Mesendoderm (in vitro differentiated cells): ENCODE results near the gene IL24.
A peak's percentile ranks its signal among the peaks of the same experiment; 100 is the strongest.

Experiments used
- DNase-seq: peaks from one replicate; pipeline ENCODE4 v3.0.0; 2013
- H2AK5ac ChIP-seq: 2 replicates; pipeline ENCODE4 v1.6.1; 2013; ENCODE audit warnings: low read length, inconsistent platforms
- H2BK120ac ChIP-seq: 2 replicates; pipeline ENCODE4 v1.6.1; 2013; ENCODE audit warnings: low read depth, mild to moderate bottlenecking, low read length, moderate library complexity, mixed read lengths
- H2BK15ac ChIP-seq: replicated peaks from 2 replicates; pipeline ENCODE4 v1.6.1; 2013; ENCODE audit warnings: low read depth, mild to moderate bottlenecking, moderate library complexity
- H2BK5ac ChIP-seq: 2 replicates; pipeline ENCODE4 v1.6.1; 2013; ENCODE audit warnings: low read length, inconsistent platforms
- H3K18ac ChIP-seq: 2 replicates; pipeline ENCODE4 v1.6.1; 2013; ENCODE audit warnings: mild to moderate bottlenecking, low read length, mixed read lengths
- H3K23ac ChIP-seq: one replicate; pipeline ENCODE4 v1.6.1; 2013; ENCODE audit warnings: low read length
- H3K27ac ChIP-seq: 2 replicates; pipeline ENCODE4 v1.5.1; 2013; ENCODE audit warnings: low read depth, mild to moderate bottlenecking, inconsistent platforms, low read length, moderate library complexity
- H3K27me3 ChIP-seq: 2 replicates; pipeline ENCODE4 v1.6.1; 2013; ENCODE audit warnings: low read length, control low read depth, mild to moderate bottlenecking, inconsistent platforms; ENCODE audit not compliant: insufficient read depth, poor library complexity
- H3K36me3 ChIP-seq: 2 replicates; pipeline ENCODE4 v1.6.1; 2013; ENCODE audit warnings: low read length, inconsistent platforms; ENCODE audit not compliant: control insufficient read depth, insufficient read depth
- H3K4ac ChIP-seq: one replicate; pipeline ENCODE4 v1.6.1; 2013; ENCODE audit warnings: low read depth, mild to moderate bottlenecking, low read length, moderate library complexity
- H3K4me1 ChIP-seq: 2 replicates; pipeline ENCODE4 v1.6.1; 2013; ENCODE audit warnings: low read depth, low read length, inconsistent platforms; ENCODE audit not compliant: control insufficient read depth
- H3K4me2 ChIP-seq: 2 replicates; pipeline ENCODE4 v1.6.1; 2013; ENCODE audit warnings: low read length
- H3K4me3 ChIP-seq: 2 replicates; pipeline ENCODE4 v1.5.1; 2013; ENCODE audit warnings: mild to moderate bottlenecking, low read length
- H3K56ac ChIP-seq: one replicate; pipeline ENCODE4 v1.6.1; 2013; ENCODE audit warnings: low read length
- H3K79me1 ChIP-seq: 2 replicates; pipeline ENCODE4 v1.6.1; 2013; ENCODE audit warnings: low read length, inconsistent platforms
- H3K79me2 ChIP-seq: 2 replicates; pipeline ENCODE4 v1.6.1; 2013; ENCODE audit warnings: mild to moderate bottlenecking, low read length; ENCODE audit not compliant: control insufficient read depth, insufficient read depth
- H3K9ac ChIP-seq: 2 replicates; pipeline ENCODE4 v1.6.1; 2013; ENCODE audit warnings: low read length, inconsistent platforms
- H4K5ac ChIP-seq: one replicate; pipeline ENCODE4 v1.6.1; 2013; ENCODE audit warnings: low read length
- H4K8ac ChIP-seq: one replicate; pipeline ENCODE4 v1.6.1; 2013; ENCODE audit warnings: low read depth, mild to moderate bottlenecking, control low read depth, low read length, moderate library complexity
- WGBS: extraction: QIAGEN DNeasy Blood & Tissue Kit; methylation state at CpG from one replicate; pipeline ENCODE4 v1.1.7; 2013; ENCODE audit warnings: low lambda C conversion rate, missing lambda C conversion rate; ENCODE audit not compliant: insufficient coverage; ENCODE audit errors: extremely low coverage; 5-methylcytosine and 5-hydroxymethylcytosine counted together

IL24 gene

DNA sequence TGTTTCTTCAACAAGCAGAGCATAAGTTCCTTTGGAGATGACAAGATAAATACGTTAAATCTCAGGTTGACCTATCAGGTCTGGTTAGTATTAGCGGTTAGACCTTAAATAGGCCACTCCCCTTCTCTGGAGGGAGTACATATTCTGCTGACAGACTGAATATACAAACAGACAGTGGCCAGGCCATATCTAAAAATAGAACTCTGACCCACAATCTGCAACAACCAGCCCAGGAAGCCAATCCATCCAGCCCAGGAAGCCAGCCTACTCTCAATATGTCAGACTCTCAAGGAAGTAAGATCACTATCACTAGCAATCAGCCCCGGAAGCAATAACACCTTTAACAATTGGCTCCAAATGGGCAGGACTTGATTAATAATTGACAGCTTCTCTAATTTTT is 25.1 kb upstream of the IL24 start:
- no peaks in the 10 kb centered on the region for H3K79me1 ChIP-seq
- no peaks in the 10 kb centered on the region for H3K27me3 ChIP-seq
- H3K18ac ChIP-seq, result no peak overlapping the region
- no CpG with 5 or more reads among the region's 3 CpGs for WGBS
- H3K23ac ChIP-seq, result no peak overlapping the region
- H3K79me2 ChIP-seq, result no peaks in the 10 kb centered on the region
- H3K9ac ChIP-seq, result no peak overlapping the region
- no peak overlapping the region for H4K8ac ChIP-seq
- H3K56ac ChIP-seq, result no peak overlapping the region
- no peak overlapping the region for H2BK15ac ChIP-seq
- H2BK5ac ChIP-seq, result no peak overlapping the region
- H3K4ac ChIP-seq, result no peak overlapping the region
- H3K36me3 ChIP-seq, result no peaks in the 10 kb centered on the region
- H2BK120ac ChIP-seq, result no peak overlapping the region
- H2AK5ac ChIP-seq, result no peak overlapping the region
- H3K4me2 ChIP-seq, result no peak overlapping the region
- no peaks in the 10 kb centered on the region for H3K4me1 ChIP-seq
- H3K27ac ChIP-seq, result no peak overlapping the region
- H4K5ac ChIP-seq, result no peak overlapping the region
- no peak for DNase-seq
- no peak overlapping the region for H3K4me3 ChIP-seq

DNA sequence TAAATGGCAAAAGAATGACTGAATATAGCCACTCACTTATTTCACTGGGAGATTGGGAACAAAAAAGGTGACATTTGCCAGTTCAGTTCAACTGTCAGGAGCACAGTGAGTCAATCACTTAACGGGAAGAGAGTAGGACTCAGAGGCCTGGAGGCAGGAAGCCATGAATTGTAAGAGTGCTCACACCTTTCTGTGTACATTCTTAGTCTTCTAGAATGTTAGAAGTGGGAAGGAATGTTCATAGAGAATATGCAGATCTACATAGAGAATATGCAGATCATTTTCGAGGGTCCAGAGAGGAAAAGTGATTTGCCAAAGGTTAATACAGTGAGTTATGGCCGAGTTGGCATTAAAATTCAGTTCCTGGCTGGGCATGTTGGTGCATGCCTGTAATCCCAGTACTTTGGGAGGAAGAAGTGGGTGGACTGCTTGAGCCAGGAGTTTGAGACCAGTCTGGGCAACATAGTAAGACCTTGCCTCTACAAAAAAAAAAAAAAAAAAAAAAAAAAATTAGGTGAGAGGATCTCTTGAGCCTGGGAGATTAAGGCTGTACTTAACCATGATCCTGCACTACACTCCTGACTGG is 23.5 kb upstream of the IL24 start:
- Histone ChIP-seq H2BK120ac (no peak overlapping the region), H3K9ac (no peak overlapping the region), H3K4me3 (no peak overlapping the region), H3K18ac (no peak overlapping the region), H2BK15ac (no peak overlapping the region), H3K4me2 (no peak overlapping the region), H3K4me1 (no peaks in the 10 kb centered on the region), H4K8ac (no peak overlapping the region), H3K79me1 (no peaks in the 10 kb centered on the region), H3K27ac (no peak overlapping the region), H3K27me3 (no peaks in the 10 kb centered on the region), H3K56ac (no peak overlapping the region), H3K23ac (no peak overlapping the region), H3K79me2 (no peaks in the 10 kb centered on the region), H2BK5ac (no peak overlapping the region), H3K36me3 (no peaks in the 10 kb centered on the region), H4K5ac (no peak overlapping the region), H3K4ac (no peak overlapping the region), H2AK5ac (no peak overlapping the region)
- no CpG with 5 or more reads among the region's 3 CpGs for WGBS
- DNase-seq, result no peak

DNA sequence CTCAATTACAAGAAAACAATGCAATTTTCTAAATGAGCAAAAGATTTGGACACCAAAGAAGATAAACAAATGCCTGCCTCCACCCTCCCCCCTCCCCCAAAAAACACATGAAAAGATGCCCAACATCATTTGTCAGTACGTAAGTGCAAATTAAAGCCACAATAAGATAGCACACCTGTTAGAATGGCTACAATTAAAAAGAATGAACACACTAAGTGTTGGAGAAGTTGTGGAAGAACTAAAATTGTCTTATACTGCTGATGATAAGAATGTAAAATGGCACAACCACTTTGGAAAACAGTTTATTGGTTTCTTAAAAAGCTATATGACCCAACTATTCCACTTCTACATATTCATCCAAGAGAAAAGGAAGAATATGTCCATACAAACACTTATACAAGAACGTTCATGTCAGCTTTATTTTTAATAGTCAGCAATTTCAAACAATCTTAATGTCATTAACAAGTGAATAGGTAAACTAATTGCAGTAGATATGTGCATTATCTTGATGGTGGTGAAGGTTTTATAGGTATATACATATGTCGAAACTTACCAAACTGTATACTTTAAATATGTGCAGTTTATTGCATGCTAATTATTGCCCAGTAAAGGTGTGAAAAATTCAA is 21.4 kb upstream of the IL24 start:
- Histone ChIP-seq H2AK5ac (no peak overlapping the region), H2BK120ac (no peak overlapping the region), H3K36me3 (no peaks in the 10 kb centered on the region), H3K4me2 (no peak overlapping the region), H3K4me3 (no peak overlapping the region), H3K27me3 (no peaks in the 10 kb centered on the region), H3K4me1 (no peaks in the 10 kb centered on the region), H3K56ac (no peak overlapping the region), H3K4ac (no peak overlapping the region), H2BK5ac (no peak overlapping the region), H3K27ac (no peak overlapping the region), H3K23ac (no peak overlapping the region), H2BK15ac (no peak overlapping the region), H3K79me2 (no peaks in the 10 kb centered on the region), H3K18ac (no peak overlapping the region), H3K79me1 (no peaks in the 10 kb centered on the region), H4K8ac (no peak overlapping the region), H3K9ac (no peak overlapping the region), H4K5ac (no peak overlapping the region)
- no peak for DNase-seq
- WGBS, result no CpG with 5 or more reads among the region's 3 CpGs

DNA sequence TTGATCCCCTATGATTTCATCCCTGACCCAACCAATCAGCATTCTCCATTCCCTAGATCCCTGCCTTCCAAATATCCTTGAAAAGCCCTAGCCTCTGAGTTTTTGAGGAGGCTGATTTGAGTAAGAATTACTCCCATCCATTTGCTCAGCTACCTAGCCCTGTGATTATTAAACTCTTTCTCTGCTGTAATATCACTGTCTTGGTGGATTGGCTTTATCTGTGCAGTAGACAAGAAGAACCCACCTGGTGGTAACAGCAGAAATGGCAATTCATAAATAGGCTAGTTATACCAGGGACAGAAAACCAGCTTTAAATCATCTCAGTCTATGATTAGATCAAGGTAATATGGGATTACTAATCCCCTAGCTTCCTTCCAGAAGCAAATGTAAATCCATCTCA is 18.8 kb upstream of the IL24 start:
- H3K36me3 ChIP-seq, result no peaks in the 10 kb centered on the region
- H3K79me1 ChIP-seq, result no peaks in the 10 kb centered on the region
- no peak overlapping the region for H4K5ac ChIP-seq
- H4K8ac ChIP-seq, result no peak overlapping the region
- no peak overlapping the region for H3K4ac ChIP-seq
- DNase-seq, result peak; percentile 35
- H3K23ac ChIP-seq, result no peak overlapping the region
- no peak overlapping the region for H3K18ac ChIP-seq
- no peaks in the 10 kb centered on the region for H3K79me2 ChIP-seq
- no peaks in the 10 kb centered on the region for H3K27me3 ChIP-seq
- no peak overlapping the region for H2BK5ac ChIP-seq
- H2BK15ac ChIP-seq, result no peak overlapping the region
- H3K27ac ChIP-seq, result no peak overlapping the region
- no peak overlapping the region for H3K4me2 ChIP-seq
- no peak overlapping the region for H3K9ac ChIP-seq
- no peak overlapping the region for H3K56ac ChIP-seq
- no peak overlapping the region for H2BK120ac ChIP-seq
- H3K4me3 ChIP-seq, result no peak overlapping the region
- no peaks in the 10 kb centered on the region for H3K4me1 ChIP-seq
- H2AK5ac ChIP-seq, result no peak overlapping the region

DNA sequence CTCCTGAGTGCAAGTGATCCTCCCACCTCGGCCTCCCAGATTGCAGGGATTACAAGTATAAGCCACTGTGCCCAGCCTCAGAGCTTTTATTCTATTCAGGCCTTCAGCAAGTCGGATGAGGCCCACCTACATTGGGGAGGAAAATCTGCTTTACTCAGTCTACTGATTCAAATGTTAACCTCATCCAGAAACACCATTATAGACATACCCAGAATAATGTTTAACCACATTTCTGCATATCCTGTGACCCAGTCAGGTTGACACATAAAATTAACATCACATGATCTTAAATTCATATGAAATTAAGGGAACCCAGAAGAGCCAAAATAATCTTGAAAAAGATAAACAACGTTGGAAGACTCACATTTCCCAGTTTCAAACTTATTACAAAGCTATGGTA is 16.9 kb upstream of the IL24 start:
- H3K56ac ChIP-seq, result no peak overlapping the region
- no peak overlapping the region for H2BK120ac ChIP-seq
- H3K27me3 ChIP-seq, result no peaks in the 10 kb centered on the region
- H3K79me1 ChIP-seq, result no peaks in the 10 kb centered on the region
- no peaks in the 10 kb centered on the region for H3K79me2 ChIP-seq
- H3K23ac ChIP-seq, result no peak overlapping the region
- H4K5ac ChIP-seq, result no peak overlapping the region
- H3K4ac ChIP-seq, result no peak overlapping the region
- no peak overlapping the region for H3K9ac ChIP-seq
- no peak overlapping the region for H3K4me3 ChIP-seq
- H4K8ac ChIP-seq, result no peak overlapping the region
- no peak overlapping the region for H3K27ac ChIP-seq
- no CpG with 5 or more reads among the region's 3 CpGs for WGBS
- H2BK5ac ChIP-seq, result no peak overlapping the region
- DNase-seq, result no peak
- H2BK15ac ChIP-seq, result no peak overlapping the region
- no peak overlapping the region for H2AK5ac ChIP-seq
- no peak overlapping the region for H3K18ac ChIP-seq
- no peaks in the 10 kb centered on the region for H3K4me1 ChIP-seq
- no peaks in the 10 kb centered on the region for H3K36me3 ChIP-seq
- no peak overlapping the region for H3K4me2 ChIP-seq

DNA sequence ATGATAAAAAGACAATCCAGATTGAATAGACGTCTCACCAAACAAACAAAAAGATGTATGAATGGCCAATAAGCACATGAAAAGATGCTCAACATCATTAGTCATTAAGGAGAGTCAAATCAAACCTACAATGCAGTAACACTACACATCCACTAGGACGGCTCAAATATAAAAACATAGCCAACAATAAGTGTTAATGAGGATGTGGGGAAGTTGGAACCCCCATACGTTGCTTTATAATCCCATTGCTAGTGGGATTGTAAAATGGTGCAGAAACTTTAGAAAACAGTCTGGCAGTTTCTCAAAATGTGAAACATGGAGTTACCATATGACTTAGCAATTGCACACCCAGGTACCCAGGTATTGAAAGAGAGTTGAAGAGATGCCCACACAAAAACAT is 14.7 kb upstream of the IL24 start:
- Histone ChIP-seq H3K79me2 (no peaks in the 10 kb centered on the region), H3K4me2 (no peak overlapping the region), H2BK5ac (no peak overlapping the region), H3K9ac (no peak overlapping the region), H3K23ac (no peak overlapping the region), H4K8ac (no peak overlapping the region), H3K79me1 (no peaks in the 10 kb centered on the region), H3K36me3 (no peaks in the 10 kb centered on the region), H4K5ac (no peak overlapping the region), H3K4me3 (no peak overlapping the region), H3K56ac (no peak overlapping the region), H2BK15ac (no peak overlapping the region), H3K4me1 (no peaks in the 10 kb centered on the region), H3K27ac (no peak overlapping the region), H2AK5ac (no peak overlapping the region), H3K18ac (no peak overlapping the region), H3K4ac (no peak overlapping the region), H3K27me3 (no peaks in the 10 kb centered on the region), H2BK120ac (no peak overlapping the region)
- WGBS, result no CpG with 5 or more reads among the region's 3 CpGs
- DNase-seq, result no peak
